GM12878 (cell line): ENCODE data around the gene WNT16.

Source experiments
- ATF2 ChIP-seq: IDR thresholded peaks from 2 replicates; pipeline ENCODE4 v1.6.1; 2012; ENCODE audit warnings: low read length, inconsistent platforms
- EGR1 ChIP-seq, 2 experiments: IDR thresholded peaks; 1 replicate in 1 of 2; 2 replicates in 1 of 2; pipeline ENCODE4 v1.6.1; 2011 to 2012; ENCODE audit warnings: low read depth in 2 of 2, low read length in 2 of 2, borderline replicate concordance in 1 of 2, mild to moderate bottlenecking in 1 of 2, moderate library complexity in 1 of 2
- NR2C2 ChIP-seq: IDR thresholded peaks from 2 replicates; pipeline ENCODE4 v1.6.1; 2011; ENCODE audit warnings: borderline replicate concordance, low read depth; ENCODE audit not compliant: control insufficient read depth, insufficient read length
- RFX5 ChIP-seq: IDR thresholded peaks from 2 replicates; pipeline ENCODE4 v1.6.1; 2011; ENCODE audit warnings: low read depth, low read length, improper control_type of control experiment
- ZNF274 ChIP-seq: IDR thresholded peaks from one replicate; pipeline ENCODE4 v1.8.0; 2011; ENCODE audit not compliant: insufficient read length, insufficient read depth

GRCh38 chr7:121371367-121371766 is 42.6 kb downstream of the WNT16 start:
- TF ChIP-seq RFX5 (no peak), ATF2 (no peak), ZNF274 (no peak), EGR1 (IDR thresholded peaks at IDR 0.05; ENCODE audit: borderline replicate concordance in 1 of 2, low read depth in 2 of 2, low read length in 2 of 2) (no peak), NR2C2 (no peak)
